ENCODE measurements around the gene SPECC1L.

Gene SPECC1L

DNA sequence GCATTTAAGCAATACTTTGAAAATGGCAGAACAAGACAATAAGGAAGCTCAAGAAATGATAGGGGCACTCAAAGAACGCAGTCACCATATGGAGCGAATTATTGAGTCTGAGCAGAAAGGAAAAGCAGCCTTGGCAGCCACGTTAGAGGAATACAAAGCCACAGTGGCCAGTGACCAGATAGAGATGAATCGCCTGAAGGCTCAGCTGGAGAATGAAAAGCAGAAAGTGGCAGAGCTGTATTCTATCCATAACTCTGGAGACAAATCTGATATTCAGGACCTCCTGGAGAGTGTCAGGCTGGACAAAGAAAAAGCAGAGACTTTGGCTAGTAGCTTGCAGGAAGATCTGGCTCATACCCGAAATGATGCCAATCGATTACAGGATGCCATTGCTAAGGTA, 51.9 kb downstream of the SPECC1L start:
- CTCF ChIA-PET: interaction anchor here (0.8 to 4.7 kb wide), 9 partner anchors 16 to 205 kb away, joined by 3 to 36 read pairs (median 3); no protein-coding TSS in a partner anchor
- no peaks in the 10 kb centered on the region for H3K9me3 ChIP-seq (ENCODE audit: control extremely low read depth in 1 of 5, control insufficient read depth in 4 of 5, insufficient read depth in 2 of 5, low read depth in 1 of 5, low read length in 4 of 5)
- 95% methylated on average over 6 of the region's 6 CpGs for WGBS (ENCODE audit: insufficient coverage)
- DNase-seq: no peak
- H3K4me1 ChIP-seq (ENCODE audit: control extremely low read depth in 1 of 4, control insufficient read depth in 4 of 4, insufficient read depth in 4 of 4, low read length in 3 of 4): peaks cover 6 to 14% (median 9%) of the 10 kb centered on the region in 4 experiments
- H3K36me3 ChIP-seq (ENCODE audit: control insufficient read depth in 4 of 4, insufficient read depth in 4 of 4, low read length in 3 of 4): peaks cover 11 to 52% (median 34%) of the 10 kb centered on the region in 4 experiments
- H3K27me3 ChIP-seq (replicated peaks in 2 of 5; ENCODE audit: control insufficient read depth in 4 of 5, insufficient read depth in 5 of 5, low read length in 4 of 5): no peaks in the 10 kb centered on the region
- no peak overlapping the region for H3K27ac ChIP-seq (ENCODE audit: insufficient read depth in 1 of 2, low read depth in 1 of 2, low read length in 2 of 2, poor library complexity in 1 of 2, severe bottlenecking in 2 of 2)
- H3K4me3 ChIP-seq (ENCODE audit: control insufficient read depth in 1 of 7, extremely low read depth in 1 of 7, insufficient read depth in 4 of 7, low read depth in 2 of 7, low read length in 6 of 7): no peak overlapping the region
- POLR2A ChIA-PET: no interaction called here

DNA sequence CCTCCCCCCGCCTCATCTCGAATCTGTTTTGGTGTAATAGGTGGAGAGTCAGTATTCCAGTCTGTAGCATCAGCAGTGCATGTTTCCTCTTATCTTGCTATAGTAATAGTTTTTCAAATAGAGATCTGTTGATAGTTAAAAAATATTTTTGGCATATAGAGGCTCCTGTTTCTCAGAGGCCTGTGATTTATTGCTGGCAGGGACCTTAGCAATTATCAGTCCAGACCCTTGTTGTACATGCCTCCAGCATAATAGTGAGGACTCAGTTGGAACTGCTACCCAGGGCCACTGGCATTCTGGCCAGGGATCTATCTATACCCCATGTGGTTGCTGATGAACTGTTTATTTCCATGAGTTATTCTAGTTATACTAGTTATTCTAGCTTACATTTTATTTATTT, 52.6 kb downstream of the SPECC1L start:
- H3K9me3 ChIP-seq (ENCODE audit: control extremely low read depth in 1 of 5, control insufficient read depth in 4 of 5, insufficient read depth in 2 of 5, low read depth in 1 of 5, low read length in 4 of 5): no peaks in the 10 kb centered on the region
- DNase-seq: no peak
- POLR2A ChIA-PET: no interaction called here
- H3K27ac ChIP-seq (ENCODE audit: insufficient read depth in 1 of 2, low read depth in 1 of 2, low read length in 2 of 2, poor library complexity in 1 of 2, severe bottlenecking in 2 of 2): no peak overlapping the region
- CTCF ChIA-PET: interaction anchor here (0.9 to 4.7 kb wide), 7 partner anchors 18 to 204 kb away, joined by 3 to 36 read pairs (median 7); no protein-coding TSS in a partner anchor
- H3K27me3 ChIP-seq (replicated peaks in 2 of 5; ENCODE audit: control insufficient read depth in 4 of 5, insufficient read depth in 5 of 5, low read length in 4 of 5): no peaks in the 10 kb centered on the region
- WGBS (ENCODE audit: insufficient coverage): no CpG with 5 or more reads among the region's 2 CpGs
- no peak overlapping the region for H3K4me3 ChIP-seq (ENCODE audit: control insufficient read depth in 1 of 7, extremely low read depth in 1 of 7, insufficient read depth in 4 of 7, low read depth in 2 of 7, low read length in 6 of 7)
- H3K4me1 ChIP-seq (ENCODE audit: control extremely low read depth in 1 of 4, control insufficient read depth in 4 of 4, insufficient read depth in 4 of 4, low read length in 3 of 4): peaks cover 6 to 14% (median 9%) of the 10 kb centered on the region in 4 experiments
- H3K36me3 ChIP-seq (ENCODE audit: control insufficient read depth in 4 of 4, insufficient read depth in 4 of 4, low read length in 3 of 4): peaks cover 16 to 57% (median 34%) of the 10 kb centered on the region in 4 experiments

DNA sequence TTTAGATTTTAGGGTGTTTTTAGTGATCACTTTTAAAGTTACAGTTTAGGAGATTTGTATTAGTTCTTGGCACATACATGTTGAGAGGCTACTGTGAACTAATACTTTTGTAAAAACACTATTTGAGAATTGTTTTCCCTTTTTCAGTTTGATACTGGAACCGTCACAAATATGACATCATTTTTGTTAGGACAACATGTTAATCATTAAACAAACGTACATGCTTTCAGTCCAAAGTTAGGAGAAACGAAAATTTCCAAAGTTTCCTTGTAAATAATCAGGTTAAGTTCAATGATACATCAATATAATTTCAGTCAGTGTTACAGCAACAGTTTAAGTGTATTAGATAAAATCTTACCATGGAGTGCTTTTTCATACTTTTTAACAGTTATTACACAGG, 53.1 kb downstream of the SPECC1L start:
- POLR2A ChIA-PET: no interaction called here
- no peaks in the 10 kb centered on the region for H3K9me3 ChIP-seq (ENCODE audit: control extremely low read depth in 1 of 5, control insufficient read depth in 4 of 5, insufficient read depth in 2 of 5, low read depth in 1 of 5, low read length in 4 of 5)
- peaks cover 6 to 14% (median 9%) of the 10 kb centered on the region in 4 experiments for H3K4me1 ChIP-seq (ENCODE audit: control extremely low read depth in 1 of 4, control insufficient read depth in 4 of 4, insufficient read depth in 4 of 4, low read length in 3 of 4)
- no peaks in the 10 kb centered on the region for H3K27me3 ChIP-seq (replicated peaks in 2 of 5; ENCODE audit: control insufficient read depth in 4 of 5, insufficient read depth in 5 of 5, low read length in 4 of 5)
- H3K27ac ChIP-seq (ENCODE audit: insufficient read depth in 1 of 2, low read depth in 1 of 2, low read length in 2 of 2, poor library complexity in 1 of 2, severe bottlenecking in 2 of 2): no peak overlapping the region
- DNase-seq: no peak
- CTCF ChIA-PET: interaction anchor here (1.2 to 4.7 kb wide), 7 partner anchors 19 to 224 kb away, joined by 3 to 36 read pairs (median 7); no protein-coding TSS in a partner anchor
- H3K4me3 ChIP-seq (ENCODE audit: control insufficient read depth in 1 of 7, extremely low read depth in 1 of 7, insufficient read depth in 4 of 7, low read depth in 2 of 7, low read length in 6 of 7): no peak overlapping the region
- no CpG with 5 or more reads among the region's 3 CpGs for WGBS (ENCODE audit: insufficient coverage)
- peaks cover 16 to 57% (median 33%) of the 10 kb centered on the region in 4 experiments for H3K36me3 ChIP-seq (ENCODE audit: control insufficient read depth in 4 of 4, insufficient read depth in 4 of 4, low read length in 3 of 4)

DNA sequence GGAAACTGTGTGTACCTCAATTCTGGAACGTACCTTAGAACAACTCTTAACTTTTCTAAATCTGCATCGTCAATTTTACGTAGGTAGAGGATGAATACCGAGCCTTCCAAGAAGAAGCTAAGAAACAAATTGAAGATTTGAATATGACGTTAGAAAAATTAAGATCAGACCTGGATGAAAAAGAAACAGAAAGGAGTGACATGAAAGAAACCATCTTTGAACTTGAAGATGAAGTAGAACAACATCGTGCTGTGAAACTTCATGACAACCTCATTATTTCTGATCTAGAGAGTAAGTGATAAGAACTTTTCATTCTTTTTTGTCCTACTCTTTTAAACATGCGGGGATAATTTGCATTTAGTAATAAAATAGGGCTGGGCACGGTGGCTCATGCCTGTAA, 53.5 kb downstream of the SPECC1L start:
- ChIA-PET CTCF (interaction anchor here (0.8 to 4.7 kb wide), 6 partner anchors 69 to 224 kb away, joined by 3 to 36 read pairs (median 14); no protein-coding TSS in a partner anchor), POLR2A (interaction anchor here (0.7 kb wide), 1 partner anchor 104 kb away, joined by 3 read pairs; no protein-coding TSS in a partner anchor)
- WGBS (ENCODE audit: insufficient coverage): 96% methylated on average over 5 of the region's 8 CpGs
- Histone ChIP-seq H3K27ac (ENCODE audit: insufficient read depth in 1 of 2, low read depth in 1 of 2, low read length in 2 of 2, poor library complexity in 1 of 2, severe bottlenecking in 2 of 2) (no peak overlapping the region), H3K27me3 (replicated peaks in 2 of 5; ENCODE audit: control insufficient read depth in 4 of 5, insufficient read depth in 5 of 5, low read length in 4 of 5) (no peaks in the 10 kb centered on the region), H3K4me1 (ENCODE audit: control extremely low read depth in 1 of 4, control insufficient read depth in 4 of 4, insufficient read depth in 4 of 4, low read length in 3 of 4) (peaks cover 6 to 14% (median 9%) of the 10 kb centered on the region in 4 experiments), H3K9me3 (ENCODE audit: control extremely low read depth in 1 of 5, control insufficient read depth in 4 of 5, insufficient read depth in 2 of 5, low read depth in 1 of 5, low read length in 4 of 5) (no peaks in the 10 kb centered on the region), H3K36me3 (ENCODE audit: control insufficient read depth in 4 of 4, insufficient read depth in 4 of 4, low read length in 3 of 4) (peaks cover 20 to 61% (median 35%) of the 10 kb centered on the region in 4 experiments), H3K4me3 (ENCODE audit: control insufficient read depth in 1 of 7, extremely low read depth in 1 of 7, insufficient read depth in 4 of 7, low read depth in 2 of 7, low read length in 6 of 7) (no peak overlapping the region)
- DNase-seq: no peak

DNA sequence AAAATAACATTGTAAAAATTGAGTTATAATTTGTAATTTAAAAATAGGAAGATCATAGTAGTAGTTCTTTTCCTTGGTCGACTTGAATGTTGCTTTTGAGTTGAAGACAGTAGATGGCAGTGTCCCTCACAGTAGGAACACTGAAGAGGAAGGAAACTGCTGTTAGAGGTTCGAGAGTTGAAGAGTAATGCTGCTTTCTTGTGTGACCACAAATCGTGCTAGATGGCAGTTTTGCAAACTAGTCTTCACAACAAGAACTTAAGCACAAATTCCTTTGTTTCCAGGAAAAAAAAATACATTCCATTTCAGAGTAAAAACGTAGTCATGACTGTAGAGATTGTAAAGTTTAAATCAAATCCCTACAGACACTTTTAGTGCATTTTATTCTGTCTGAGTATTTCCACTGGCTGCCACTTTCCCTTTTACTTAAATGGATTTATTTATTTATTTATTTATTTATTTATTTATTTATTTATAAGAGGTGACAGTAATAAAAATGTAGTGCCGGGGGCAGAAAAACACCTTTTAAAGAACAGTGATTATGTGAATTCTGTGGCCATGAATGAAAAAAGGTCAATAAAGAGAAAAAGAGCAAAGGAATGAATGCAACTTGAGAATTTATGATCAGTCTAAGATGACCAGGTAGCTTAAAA, 54.6 kb downstream of the SPECC1L start:
- 22% methylated on average over 2 of the region's 5 CpGs for WGBS (ENCODE audit: insufficient coverage)
- Histone ChIP-seq H3K4me1 (ENCODE audit: control extremely low read depth in 1 of 4, control insufficient read depth in 4 of 4, insufficient read depth in 4 of 4, low read length in 3 of 4) (peaks cover 6 to 14% (median 9%) of the 10 kb centered on the region in 4 experiments), H3K9me3 (ENCODE audit: control extremely low read depth in 1 of 5, control insufficient read depth in 4 of 5, insufficient read depth in 2 of 5, low read depth in 1 of 5, low read length in 4 of 5) (no peaks in the 10 kb centered on the region), H3K4me3 (ENCODE audit: control insufficient read depth in 1 of 7, extremely low read depth in 1 of 7, insufficient read depth in 4 of 7, low read depth in 2 of 7, low read length in 6 of 7) (peak overlapping the region in 2 of 7 experiments; percentile 23 to 40), H3K27me3 (replicated peaks in 2 of 5; ENCODE audit: control insufficient read depth in 4 of 5, insufficient read depth in 5 of 5, low read length in 4 of 5) (no peaks in the 10 kb centered on the region), H3K27ac (ENCODE audit: insufficient read depth in 1 of 2, low read depth in 1 of 2, low read length in 2 of 2, poor library complexity in 1 of 2, severe bottlenecking in 2 of 2) (peak overlapping the region in 1 of 2 experiments; percentile 3), H3K36me3 (ENCODE audit: control insufficient read depth in 4 of 4, insufficient read depth in 4 of 4, low read length in 3 of 4) (peaks cover 28 to 67% (median 37%) of the 10 kb centered on the region in 4 experiments)
- CTCF ChIA-PET: interaction anchor here (1.0 to 4.7 kb wide), 6 partner anchors 55 to 202 kb away, joined by 3 to 36 read pairs (median 14); no protein-coding TSS in a partner anchor
- POLR2A ChIA-PET: no interaction called here
- DNase-seq: peak; percentile 87 to 95 (median 95)

DNA sequence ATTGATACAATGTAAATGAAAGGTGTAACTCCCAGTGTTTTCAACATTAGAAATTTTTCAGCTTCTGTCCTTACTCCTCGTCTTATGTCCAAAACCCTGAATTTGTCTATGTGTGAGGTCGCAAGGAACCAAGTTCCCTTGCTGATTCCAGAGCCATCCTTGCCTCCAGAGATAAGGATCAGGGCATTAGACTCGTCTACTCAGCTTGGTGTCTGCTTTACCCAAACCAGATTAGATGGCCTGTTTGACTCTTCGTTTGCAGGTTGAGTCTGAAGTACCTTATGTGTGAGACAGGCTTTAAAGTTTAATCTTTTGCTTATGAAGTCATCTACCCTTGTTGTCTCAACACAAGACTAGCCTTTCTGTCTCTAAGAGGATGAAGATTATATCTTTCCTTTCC, 55.6 kb downstream of the SPECC1L start:
- no peaks in the 10 kb centered on the region for H3K9me3 ChIP-seq (ENCODE audit: control extremely low read depth in 1 of 5, control insufficient read depth in 4 of 5, insufficient read depth in 2 of 5, low read depth in 1 of 5, low read length in 4 of 5)
- ChIA-PET CTCF (interaction anchor here (1.0 to 3.3 kb wide), 6 partner anchors 54 to 204 kb away, joined by 3 to 24 read pairs (median 4); no protein-coding TSS in a partner anchor), POLR2A (no interaction called here)
- no peak for DNase-seq
- peaks cover 30 to 65% (median 37%) of the 10 kb centered on the region in 4 experiments for H3K36me3 ChIP-seq (ENCODE audit: control insufficient read depth in 4 of 4, insufficient read depth in 4 of 4, low read length in 3 of 4)
- WGBS (ENCODE audit: insufficient coverage): 100% methylated on average over 1 of the region's 4 CpGs
- H3K4me1 ChIP-seq (ENCODE audit: control extremely low read depth in 1 of 4, control insufficient read depth in 4 of 4, insufficient read depth in 4 of 4, low read length in 3 of 4): peaks cover 6 to 14% (median 9%) of the 10 kb centered on the region in 4 experiments
- H3K4me3 ChIP-seq (ENCODE audit: control insufficient read depth in 1 of 7, extremely low read depth in 1 of 7, insufficient read depth in 4 of 7, low read depth in 2 of 7, low read length in 6 of 7): no peak overlapping the region
- H3K27me3 ChIP-seq (replicated peaks in 2 of 5; ENCODE audit: control insufficient read depth in 4 of 5, insufficient read depth in 5 of 5, low read length in 4 of 5): no peaks in the 10 kb centered on the region
- H3K27ac ChIP-seq (ENCODE audit: insufficient read depth in 1 of 2, low read depth in 1 of 2, low read length in 2 of 2, poor library complexity in 1 of 2, severe bottlenecking in 2 of 2): no peak overlapping the region

DNA sequence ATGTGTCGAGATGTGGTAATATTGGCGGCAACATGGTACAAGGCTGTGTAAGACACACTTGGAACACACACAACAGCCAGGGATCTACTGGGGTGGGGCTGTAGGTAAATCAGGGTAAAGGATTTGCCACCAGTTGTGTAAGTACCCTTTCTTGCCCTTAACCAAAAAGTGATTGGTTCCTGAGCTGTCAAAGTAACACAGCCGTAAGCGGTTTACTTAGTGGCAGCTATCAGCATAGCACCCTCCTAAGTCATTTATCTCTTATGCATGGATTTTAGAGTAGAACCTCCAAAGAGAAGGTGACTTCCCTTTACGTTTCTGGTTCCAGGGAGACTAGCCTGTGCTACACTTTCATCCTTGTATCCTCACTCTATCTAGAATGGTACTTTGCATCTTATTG, 57.2 kb downstream of the SPECC1L start:
- Histone ChIP-seq H3K4me1 (ENCODE audit: control extremely low read depth in 1 of 4, control insufficient read depth in 4 of 4, insufficient read depth in 4 of 4, low read length in 3 of 4) (peaks cover 6 to 17% (median 12%) of the 10 kb centered on the region in 4 experiments), H3K9me3 (ENCODE audit: control extremely low read depth in 1 of 5, control insufficient read depth in 4 of 5, insufficient read depth in 2 of 5, low read depth in 1 of 5, low read length in 4 of 5) (no peaks in the 10 kb centered on the region), H3K4me3 (ENCODE audit: control insufficient read depth in 1 of 7, extremely low read depth in 1 of 7, insufficient read depth in 4 of 7, low read depth in 2 of 7, low read length in 6 of 7) (no peak overlapping the region), H3K27me3 (replicated peaks in 2 of 5; ENCODE audit: control insufficient read depth in 4 of 5, insufficient read depth in 5 of 5, low read length in 4 of 5) (no peaks in the 10 kb centered on the region), H3K36me3 (ENCODE audit: control insufficient read depth in 4 of 4, insufficient read depth in 4 of 4, low read length in 3 of 4) (peaks cover 18 to 51% (median 29%) of the 10 kb centered on the region in 4 experiments), H3K27ac (ENCODE audit: insufficient read depth in 1 of 2, low read depth in 1 of 2, low read length in 2 of 2, poor library complexity in 1 of 2, severe bottlenecking in 2 of 2) (no peak overlapping the region)
- ChIA-PET POLR2A (no interaction called here), CTCF (interaction anchor here (0.7 to 1.6 kb wide), 4 partner anchors 100 to 195 kb away, joined by 3 to 6 read pairs (median 4); no protein-coding TSS in a partner anchor)
- WGBS (ENCODE audit: insufficient coverage): no CpG with 5 or more reads among the region's 5 CpGs
- peak in 2 of 3 donors; percentile 56 to 68 for DNase-seq
